NCI-H774 (cell line): Measurements from ENCODE around the gene SLC25A48.
"Not testable (repeated sequence)": the region's sequence is repeated elsewhere in the genome, so short reads cannot be mapped to it uniquely, and the experiment has no call there.

Experiments used
- DNase-seq: peaks from one replicate; lab custom pipeline; 2025; lab: John Stamatoyannopoulos, UW

SLC25A48 gene

DNA sequence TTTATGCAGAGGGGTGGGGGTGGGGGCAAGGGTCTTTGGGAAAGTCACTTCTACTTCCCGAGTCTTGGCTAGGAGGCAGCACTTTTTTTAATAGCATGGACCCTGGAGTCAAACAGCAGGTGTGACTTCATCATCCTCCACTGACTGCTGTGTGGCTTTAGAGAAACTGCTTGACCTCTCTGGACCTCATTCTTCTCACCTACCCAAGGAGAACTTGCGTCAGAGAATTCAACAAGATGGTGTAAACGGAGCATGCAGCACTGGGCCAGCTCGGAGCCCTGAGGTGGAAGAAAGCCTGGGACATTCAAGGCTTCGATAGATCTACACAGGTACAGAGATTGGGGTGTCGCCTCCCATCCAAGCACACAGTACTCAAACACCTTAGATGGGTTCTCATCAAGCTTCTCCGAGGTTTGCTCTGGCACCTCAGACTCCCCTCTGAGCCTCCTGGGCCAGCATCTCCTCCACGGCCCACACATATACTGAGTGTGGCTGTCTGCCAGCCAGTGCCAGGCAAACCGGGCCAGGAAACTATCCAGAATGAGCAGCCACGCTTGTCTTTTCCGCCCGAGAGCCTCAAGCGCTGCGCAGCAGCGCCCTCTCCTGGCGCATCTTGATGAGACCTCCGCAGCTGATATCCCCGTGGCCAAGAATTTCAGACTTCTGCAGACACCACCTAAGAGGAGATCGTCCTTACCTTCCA, 4.6 kb upstream of the SLC25A48 start:
- peak; percentile 72 for DNase-seq

DNA sequence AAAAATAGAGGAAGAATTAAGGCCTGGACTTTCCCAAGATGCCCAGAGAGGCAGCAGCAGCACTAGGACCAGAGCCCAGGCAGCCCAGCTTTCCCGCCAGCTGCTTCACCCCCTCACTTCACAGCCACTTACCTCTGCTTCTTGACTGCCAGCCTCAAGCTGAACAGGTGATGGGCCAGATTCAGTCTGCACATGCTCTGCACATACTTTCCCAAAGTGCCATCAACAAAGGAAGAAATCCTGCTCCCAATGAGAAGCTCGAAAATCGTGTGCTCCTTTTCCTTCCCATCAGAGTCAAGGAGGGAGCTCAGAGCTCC, 4.1 kb upstream of the SLC25A48 start:
- no peak for DNase-seq

DNA sequence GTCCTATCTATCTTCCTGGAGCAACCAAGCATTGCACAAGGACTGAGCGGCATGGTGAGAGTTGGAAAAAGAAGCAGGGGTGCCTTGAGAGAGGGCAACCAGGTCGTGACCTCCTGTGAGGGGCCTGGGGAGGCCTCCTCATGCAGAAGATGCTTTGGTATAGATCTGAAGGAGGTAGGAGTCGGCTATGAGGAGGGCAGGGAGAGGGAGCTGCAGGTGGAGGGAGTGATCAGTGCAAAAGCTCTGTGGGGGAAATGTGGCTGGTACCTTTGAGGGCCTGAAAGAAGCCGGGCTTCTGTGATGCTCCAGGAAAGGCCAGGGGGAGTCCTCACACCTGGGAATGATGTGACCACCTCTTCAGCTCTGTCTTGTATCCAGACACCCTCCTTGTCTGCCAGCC, 3.6 kb upstream of the SLC25A48 start:
- no peak for DNase-seq

DNA sequence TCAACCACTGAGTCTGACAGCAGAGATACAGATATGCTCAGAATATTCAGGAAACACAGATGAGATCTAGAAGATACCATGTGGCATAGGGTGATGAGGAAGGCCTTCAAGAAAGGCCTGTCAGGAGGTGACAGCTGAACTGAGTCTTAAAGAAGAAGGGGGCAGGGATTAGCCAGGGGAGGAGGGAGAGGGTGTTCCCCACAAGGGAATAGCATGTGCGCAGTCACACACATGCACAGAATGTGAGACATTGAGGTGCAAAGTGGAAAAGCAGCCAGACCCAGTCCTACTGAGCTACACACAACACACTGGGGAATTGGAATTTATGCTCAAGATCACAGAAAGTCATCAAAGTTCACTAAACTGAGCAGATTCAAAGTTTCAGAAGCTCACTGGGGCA, 3.0 kb upstream of the SLC25A48 start:
- no peak for DNase-seq

DNA sequence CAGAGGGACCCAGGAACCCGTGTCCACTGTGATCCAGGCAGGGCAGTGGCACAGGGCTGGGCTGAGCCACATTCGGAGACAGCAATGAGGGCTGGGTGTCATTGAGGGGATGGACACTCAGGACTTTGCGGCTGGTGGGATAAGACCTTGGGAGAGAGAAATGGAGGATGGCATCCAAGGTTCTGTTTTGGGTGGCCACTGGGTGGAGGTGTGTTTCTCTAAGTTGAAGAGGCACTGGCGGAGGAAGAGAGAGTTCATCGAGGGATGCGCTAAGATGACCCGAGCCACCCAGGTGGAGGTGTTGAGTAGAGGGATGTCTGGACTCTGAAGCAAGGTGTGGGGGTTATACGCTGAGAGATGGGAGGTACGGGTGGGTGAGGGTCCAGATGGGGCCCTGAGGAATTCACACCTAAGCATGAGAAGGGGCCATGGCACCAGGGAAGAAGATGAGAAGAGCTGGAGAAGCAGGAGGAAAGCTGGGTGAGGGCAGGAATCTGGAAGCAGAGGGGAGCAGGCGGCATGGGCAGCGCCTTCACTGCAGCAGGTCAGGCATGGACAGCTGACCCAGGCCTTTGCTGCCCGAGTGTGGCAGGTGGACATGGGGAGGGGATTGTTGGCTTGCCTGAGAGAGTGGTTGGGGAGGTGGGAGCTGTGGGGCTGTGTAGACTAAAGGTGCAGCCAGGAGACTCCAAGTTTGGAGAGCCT, 2.5 kb upstream of the SLC25A48 start:
- no peak for DNase-seq

DNA sequence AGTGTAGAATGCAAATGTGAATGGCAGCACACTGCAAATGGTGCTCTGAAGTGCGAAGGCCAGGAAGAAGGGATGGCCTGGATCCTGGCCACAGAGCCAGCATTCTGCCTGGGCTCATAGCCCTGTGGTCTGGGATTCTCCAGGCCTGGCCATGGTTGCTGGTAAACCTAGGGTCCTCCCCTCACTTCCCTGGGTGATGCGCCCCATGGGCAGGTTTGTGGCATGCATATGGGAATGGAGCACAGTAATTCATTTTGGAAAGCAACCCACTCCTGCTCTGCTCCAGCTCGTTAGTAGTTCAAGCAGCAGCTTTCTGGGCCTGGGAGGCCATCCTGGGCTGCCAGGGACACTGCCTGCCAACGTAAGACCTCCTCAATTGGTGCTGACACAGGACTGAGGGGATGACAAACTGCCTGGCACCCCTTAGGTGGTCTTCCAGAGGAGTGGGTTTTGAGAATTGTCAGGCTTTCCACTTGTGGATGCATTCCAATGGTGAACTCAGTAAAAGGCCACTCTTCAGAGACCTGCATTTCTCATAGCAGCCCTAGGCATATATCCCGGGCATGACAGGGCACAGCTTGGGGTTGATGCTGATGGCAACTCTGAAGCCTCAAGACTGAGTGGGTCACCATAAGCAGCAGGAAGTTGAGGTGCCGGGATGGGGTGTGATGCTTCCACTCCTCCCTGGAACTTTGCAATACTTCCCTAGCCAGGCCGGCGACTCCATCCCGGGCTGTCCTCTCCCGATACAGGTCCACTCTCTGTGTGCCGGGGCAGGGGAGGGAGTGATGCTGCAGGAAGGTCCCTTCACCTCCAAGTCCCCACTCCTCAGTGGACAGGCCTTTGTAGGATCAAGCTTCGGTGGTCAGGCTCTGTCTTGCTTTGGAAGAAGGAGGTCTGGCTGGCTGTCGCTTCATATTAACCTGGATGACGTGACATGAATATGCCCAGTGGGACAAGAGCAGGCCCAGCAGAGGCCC, 1.2 kb upstream of the SLC25A48 start:
- no peak for DNase-seq

DNA sequence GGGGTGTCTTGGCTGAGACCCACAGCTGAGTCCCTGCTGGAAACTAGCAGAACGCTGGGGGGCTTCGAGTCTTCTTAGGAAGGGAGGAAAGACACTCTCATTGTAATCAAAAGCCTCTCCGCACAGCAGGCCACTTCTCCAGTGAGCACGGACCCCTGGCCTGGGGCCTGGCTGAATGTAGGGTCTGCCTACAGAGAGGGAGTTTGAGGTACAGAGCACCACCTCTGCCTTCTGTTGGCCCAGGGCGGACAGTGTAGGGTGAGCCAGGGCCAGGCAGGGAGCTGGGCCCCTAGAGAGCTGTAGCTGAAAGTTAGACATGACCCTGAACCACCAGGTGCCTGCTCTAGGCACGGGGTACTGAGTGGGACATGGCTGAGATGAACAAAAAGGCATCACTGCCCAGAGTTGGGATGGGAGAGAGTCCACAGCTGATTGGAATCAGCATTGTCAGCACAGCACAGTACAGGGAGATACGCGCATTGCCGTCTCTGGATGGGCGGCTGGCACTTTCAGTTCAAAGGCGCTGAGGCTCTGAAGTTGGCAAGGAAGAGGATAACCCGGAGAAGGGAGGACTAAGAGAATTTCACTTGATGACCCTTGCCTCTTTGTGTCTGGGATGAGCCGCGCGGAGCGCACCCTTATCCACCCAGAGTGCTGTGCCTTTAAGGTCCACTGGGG, 363 bp upstream of the SLC25A48 start:
- peak; percentile 7 for DNase-seq

DNA sequence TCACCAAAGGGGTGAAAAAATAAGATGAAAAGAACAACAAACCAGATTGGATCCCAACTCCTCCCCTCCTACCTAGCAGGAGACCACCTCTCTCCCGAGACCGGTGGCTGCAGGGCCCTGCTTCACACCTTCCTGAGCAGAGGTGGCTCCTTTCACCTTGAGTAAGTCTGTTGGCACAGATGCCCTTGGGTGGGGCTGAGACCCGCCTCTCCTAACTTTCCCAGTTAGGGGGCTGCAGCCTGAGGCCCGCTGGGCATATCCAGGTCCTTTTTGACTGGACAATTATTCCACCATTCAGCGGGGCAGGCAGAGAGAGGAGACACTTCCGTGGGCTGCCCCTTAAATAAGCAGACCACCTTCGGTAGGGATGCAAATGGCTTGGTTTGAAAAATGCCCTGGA, 1.3 kb downstream of the SLC25A48 start:
- DNase-seq: no peak

DNA sequence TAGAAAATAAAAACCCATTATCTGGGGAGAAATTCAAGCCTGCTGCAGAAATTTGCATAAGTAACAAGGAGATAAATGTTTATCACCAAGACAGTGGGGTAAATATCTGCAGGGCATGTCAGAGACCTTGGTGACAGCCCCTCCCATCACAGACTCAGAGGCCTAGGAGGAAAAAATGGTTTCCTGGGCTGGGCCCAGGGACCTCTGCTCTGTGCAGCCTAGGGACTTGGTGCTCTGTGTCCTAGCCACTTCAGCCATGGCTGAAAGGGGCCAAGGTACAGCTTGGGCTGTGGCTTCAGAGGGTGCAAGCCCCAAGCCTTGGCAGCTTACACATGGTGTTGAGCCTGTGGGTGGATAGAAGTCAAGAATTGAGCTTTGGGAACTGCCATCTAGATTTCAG, 3.9 kb downstream of the SLC25A48 start:
- DNase-seq: not testable (repeated sequence)

DNA sequence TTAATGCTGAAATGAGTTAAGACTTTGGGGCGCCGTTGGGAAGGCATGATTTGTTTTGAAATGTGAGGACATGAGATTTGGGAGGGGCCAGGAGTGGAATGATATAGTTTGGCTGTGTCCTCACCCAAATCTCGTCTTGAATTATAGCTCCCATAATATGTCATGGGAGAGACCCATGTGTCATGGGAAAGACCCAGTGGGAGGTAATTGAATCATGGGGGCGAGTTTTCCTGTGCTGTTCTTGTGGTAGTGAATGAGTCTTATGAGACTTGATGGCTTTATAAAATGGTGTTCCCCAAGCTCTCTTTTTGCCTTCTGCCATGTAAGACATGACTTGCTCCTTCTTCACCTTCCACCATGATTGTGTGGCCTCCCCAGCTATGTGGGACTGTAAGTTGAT, 5.1 kb downstream of the SLC25A48 start:
- no peak for DNase-seq

DNA sequence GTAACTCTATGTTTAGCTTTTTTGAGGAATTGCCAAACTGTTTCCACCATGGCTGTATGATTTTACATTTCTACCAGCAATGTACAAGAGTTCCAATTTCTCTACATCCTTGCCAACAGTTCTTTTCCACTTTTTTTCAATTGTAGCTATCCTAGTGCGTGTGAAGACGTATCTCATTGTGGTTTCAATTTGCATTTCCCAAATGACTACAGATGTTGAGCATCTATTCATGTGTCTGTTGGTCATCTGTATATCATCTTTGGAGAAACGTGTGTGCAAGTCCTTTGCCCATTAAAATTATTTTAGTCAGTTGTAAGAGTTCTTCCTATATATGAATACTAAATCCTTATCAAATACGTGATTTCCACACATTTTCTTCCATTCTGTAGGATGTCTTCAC, 6.5 kb downstream of the SLC25A48 start:
- DNase-seq: no peak

DNA sequence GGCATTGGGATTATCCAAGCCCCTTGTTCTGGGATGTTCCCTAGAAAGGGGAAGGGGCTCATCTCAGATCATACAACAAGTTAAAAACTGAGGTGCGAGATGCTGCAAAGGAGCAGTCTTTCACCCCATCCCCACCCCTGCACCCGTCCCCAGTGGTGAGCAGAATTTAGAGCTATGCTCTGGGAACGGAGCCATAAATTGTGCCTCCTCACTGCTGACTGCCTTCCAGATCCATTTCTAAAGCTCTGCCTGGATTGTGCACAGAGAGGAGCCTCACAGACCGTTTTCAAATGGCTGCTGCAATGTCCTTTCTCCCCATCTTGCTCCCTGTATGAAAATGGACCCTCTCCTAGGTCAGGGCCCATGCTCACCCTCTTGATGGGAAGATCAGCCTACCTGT, 8.3 kb downstream of the SLC25A48 start:
- no peak for DNase-seq

DNA sequence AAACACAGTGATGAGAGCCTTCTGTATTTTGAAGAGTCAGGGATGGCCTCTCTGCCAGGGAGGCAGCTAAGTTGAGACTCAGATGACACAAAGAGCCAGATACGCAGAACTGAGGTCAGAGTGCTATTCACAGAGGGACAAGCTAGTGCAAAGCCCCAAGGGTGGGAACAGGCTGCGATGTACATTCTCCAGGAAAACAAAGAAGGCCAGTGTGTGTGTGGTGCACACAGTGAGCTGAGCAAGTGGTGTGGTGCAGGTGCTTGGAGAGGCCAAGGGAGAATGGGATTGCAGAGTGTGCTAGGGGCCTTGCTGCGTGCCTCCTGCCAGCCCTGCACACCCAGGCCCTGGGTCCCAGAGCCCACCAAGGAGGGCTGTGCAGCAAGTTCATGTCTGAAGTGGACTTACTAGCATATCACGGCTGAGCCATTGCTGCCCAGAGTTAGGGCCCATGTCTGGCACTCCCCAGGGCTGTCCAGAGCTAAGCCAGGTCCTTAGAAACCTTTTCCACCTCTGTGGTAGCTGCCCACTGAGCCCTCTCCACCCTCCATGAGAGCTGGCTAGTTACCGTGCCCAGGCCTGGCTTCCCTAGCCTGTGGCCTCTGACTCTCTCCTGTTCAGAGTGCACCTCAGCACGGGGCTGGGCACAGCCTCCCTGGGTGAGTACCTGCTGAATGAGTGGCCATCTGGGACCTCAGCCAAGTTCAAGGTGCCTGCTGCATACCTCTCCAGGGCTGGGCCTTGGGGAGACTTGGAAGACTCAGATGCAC, 9.3 kb downstream of the SLC25A48 start:
- no peak for DNase-seq

DNA sequence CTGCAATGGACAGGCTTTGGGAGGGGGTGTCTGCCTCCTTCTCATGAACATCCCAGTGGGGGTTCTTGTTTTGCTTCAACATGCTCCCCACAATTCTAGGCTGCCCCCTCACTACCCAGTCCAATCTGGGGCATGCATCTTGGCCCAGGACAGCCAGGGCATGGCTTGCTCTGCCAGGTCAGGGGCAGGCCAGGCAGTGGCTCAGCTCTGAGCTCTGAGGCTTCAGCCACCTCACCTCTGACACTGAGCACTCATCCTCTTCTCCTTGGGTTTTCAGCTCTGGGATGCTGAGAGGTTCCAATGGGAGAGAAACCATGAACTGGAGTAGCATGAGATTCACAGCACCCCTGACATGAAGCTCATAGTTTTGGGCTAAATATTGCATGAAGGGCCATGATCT, 11.8 kb downstream of the SLC25A48 start:
- no peak for DNase-seq

DNA sequence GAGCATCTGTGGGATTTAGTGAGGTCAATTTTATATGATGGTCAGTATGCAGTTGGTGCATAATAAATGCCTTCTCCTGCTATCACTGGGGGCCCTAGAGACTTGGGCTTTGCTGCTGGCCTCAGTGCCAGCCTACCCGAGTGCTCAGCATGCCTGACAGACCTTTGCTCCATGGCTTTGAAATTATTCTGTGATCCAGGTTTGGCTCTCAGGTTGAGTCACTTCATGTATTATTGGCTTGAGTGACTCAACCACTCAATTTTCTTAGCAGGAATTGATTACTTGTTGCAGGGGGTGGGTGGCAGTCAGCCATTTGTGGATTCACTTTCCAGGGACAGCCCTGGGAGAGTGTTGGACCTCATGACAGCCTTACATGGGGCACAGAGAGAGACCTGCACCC, 13.5 kb downstream of the SLC25A48 start:
- DNase-seq: no peak

DNA sequence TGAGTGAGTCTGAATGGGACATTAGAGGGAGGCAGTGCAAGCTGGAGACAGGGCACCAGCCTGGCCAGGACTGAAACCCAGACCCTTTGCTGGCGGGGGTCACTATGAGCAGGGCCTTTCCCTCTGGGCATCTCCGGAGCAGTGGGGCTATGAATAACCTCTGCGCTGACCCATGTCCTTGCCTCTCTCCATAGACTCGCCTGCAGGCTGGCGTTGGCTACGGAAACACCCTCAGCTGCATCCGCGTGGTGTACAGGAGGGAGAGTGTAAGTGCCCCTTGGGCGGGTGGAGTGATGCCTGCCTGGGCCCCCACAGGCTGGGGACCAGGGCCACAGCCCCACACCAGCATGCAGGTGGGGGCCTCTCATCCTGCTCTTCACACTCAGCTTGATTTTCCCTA, 15.8 kb downstream of the SLC25A48 start:
- DNase-seq: no peak

DNA sequence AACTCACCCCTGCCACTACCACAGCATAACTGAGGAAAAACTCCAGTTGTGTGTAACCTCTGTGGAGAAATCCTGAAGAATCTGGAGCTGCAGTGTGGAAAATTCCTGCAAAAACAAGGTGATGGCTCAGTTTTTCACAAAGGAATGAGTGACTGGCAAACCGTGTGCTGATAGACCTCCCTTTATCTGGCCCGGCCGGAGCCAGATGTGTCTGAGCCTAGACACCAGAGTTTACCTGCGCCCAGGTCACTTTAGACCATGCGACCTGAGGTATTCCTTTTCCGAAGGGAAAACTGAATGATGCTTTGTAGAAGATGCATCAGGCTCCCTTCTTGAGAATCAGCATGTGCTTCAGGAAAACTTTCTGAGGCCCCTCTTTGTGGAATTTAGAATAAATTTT, 16.2 kb downstream of the SLC25A48 start:
- DNase-seq: no peak

DNA sequence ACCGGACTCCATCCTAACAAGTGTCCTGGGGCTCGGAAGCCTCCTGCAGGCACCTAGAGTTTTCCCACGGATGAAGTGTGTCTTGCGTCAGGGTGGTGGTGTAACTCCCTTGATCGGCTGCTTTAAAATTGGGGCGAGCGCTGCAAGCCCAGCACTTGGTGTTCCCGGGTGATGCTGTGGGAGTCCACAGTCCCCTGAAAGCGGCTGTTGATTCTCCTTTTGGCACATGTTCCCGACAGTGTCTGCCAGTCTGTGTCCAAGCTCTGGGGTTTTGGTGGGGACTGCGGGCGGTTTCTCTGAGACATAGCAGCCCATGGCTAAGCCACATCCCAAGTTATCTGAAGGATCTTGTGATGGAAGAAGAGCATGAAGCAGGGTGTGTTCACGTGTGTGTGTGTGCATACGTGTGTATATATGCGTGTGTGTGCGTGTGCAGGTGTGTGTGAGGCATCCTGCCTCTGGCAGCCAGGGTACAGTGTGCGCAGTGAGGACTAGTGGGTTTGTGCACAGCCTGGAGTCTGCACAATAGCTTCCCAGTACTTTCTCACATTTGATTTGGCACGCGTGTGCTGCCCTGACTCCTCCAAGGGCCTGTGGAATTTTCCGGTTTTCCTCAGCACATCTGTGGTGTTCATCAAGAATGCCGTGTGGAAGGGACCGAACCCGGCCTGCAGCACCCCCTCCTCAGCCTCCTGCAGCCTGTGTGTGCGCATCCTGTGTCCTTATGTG, 16.9 kb downstream of the SLC25A48 start:
- DNase-seq: no peak

DNA sequence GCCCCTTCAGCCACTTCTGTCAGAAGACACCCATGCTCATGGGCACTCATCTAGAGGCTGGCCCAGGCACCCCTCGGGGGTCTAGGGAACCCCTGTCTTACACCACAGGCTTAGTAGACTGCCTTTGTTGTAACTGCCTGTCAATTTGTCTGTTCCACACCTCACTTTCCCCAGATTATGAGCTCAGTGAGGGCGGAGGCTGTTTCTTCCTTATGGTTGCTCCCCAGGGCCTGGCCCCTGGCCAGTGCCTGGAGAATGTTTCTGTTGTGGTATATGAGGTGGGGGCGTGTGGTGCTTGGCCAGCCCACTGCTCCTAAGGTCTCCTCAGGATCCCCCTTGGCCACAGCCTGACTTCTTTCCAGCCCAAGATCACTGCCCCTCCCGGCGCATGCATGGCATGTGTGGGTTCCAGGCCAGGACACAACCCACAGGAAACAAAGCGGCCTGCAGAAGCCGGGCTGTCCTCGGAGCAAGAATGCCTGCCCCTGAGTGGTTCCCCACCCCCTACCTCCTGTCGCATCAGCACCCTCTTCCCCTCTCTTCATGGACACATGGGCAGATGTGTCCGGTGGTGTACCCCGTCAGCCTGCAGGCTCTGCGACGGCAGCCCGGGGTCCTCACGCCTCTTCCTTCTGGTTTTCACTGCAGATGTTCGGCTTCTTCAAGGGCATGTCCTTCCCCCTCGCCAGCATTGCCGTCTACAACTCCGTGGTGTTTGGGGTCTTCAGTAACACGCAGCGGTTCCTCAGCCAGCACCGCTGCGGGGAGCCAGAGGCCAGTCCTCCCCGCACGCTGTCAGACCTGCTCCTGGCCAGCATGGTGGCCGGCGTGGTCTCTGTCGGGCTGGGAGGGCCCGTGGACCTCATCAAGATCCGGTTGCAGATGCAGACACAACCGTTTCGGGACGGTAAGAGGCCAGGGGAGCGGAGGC, 17.7 kb downstream of the SLC25A48 start:
- DNase-seq: no peak
